ENCODE measurements around the gene ATF7IP. TPM values are rescaled to one million over a fixed set of nuclear protein-coding genes. Genes with fewer than 3 reads are reported as not detected.
"Not testable (repeated sequence)": the region's sequence is repeated elsewhere in the genome, so short reads cannot be mapped to it uniquely, and the experiment has no call there.

Gene ATF7IP
- total RNA-seq, 2 experiments from 2014 or later: 55.6 to 66.0 TPM

GRCh38 chr12:14317362-14318146 lies 47.9 kb upstream of the ATF7IP start:
- Histone ChIP-seq H3K27ac (ENCODE audit: low read depth, low read length, poor library complexity, severe bottlenecking) (no peak overlapping the region), H3K9me3 (ENCODE audit: low read length) (peaks cover 11% of the 10 kb centered on the region; the same call in 1 of the 2 replicates), H2AFZ (ENCODE audit: low read length) (no peak overlapping the region), H4K20me1 (ENCODE audit: insufficient read depth, low read length) (no peaks in the 10 kb centered on the region), H3K4me2 (ENCODE audit: low read length) (no peak overlapping the region), H3K4me1 (ENCODE audit: insufficient read depth, low read length, poor library complexity, severe bottlenecking) (peaks cover 30% of the 10 kb centered on the region), H3K79me2 (ENCODE audit: insufficient read depth, low read depth, low read length) (no peaks in the 10 kb centered on the region), H3K36me3 (ENCODE audit: insufficient read depth, low read length) (peaks cover 12% of the 10 kb centered on the region), H3K4me3 (ENCODE audit: low read depth, low read length, poor library complexity, severe bottlenecking) (no peak overlapping the region), H3K9me2 (ENCODE audit: insufficient read depth, low read length) (no peaks in the 10 kb centered on the region)
- no peak for DNase-seq (ENCODE audit: low spot score)
- TF ChIP-seq CTCF (conservative IDR thresholded peaks at IDR 0.05; ENCODE audit: low read length): no peak
- no peak for TF ChIP-seq EZH2phosphoT487 (IDR thresholded peaks at IDR 0.05; ENCODE audit: borderline replicate concordance, low read depth, low read length)
- BruUV-seq (replicated peaks): no TSS peak
- intact Hi-C loops (cut with micrococcal nuclease; ENCODE audit: unreplicated experiment): loop anchor here (5.0 kb wide), 1 partner anchor 60 kb away; no protein-coding TSS in a partner anchor
- ChIA-PET CTCF (ENCODE audit: unreplicated experiment) (no interaction called here), POLR2A (interaction anchor here (0.9 to 1.2 kb wide), 2 partner anchors 33 to 36 kb away, joined by 3 read pairs; no protein-coding TSS in a partner anchor)

- intact Hi-C loops (cut with micrococcal nuclease; ENCODE audit: unreplicated experiment): loop anchor here (5.0 kb wide), 1 partner anchor 63 kb away; no protein-coding TSS in a partner anchor
- POLR2A ChIA-PET; H4K20me1 ChIP-seq (ENCODE audit: insufficient read depth, low read length); H3K4me3 ChIP-seq (ENCODE audit: low read depth, low read length, poor library complexity, severe bottlenecking); BruUV-seq (replicated peaks); DNase-seq (ENCODE audit: low spot score); H3K27ac ChIP-seq (ENCODE audit: low read depth, low read length, poor library complexity, severe bottlenecking); H3K9me3 ChIP-seq (ENCODE audit: low read length); CTCF ChIA-PET (ENCODE audit: unreplicated experiment); H3K36me3 ChIP-seq (ENCODE audit: insufficient read depth, low read length); H3K79me2 ChIP-seq (ENCODE audit: insufficient read depth, low read depth, low read length); H3K9me2 ChIP-seq (ENCODE audit: insufficient read depth, low read length); H3K4me2 ChIP-seq (ENCODE audit: low read length); H2AFZ ChIP-seq (ENCODE audit: low read length): not testable (repeated sequence)
- peaks cover 21% of the 10 kb centered on the region for H3K4me1 ChIP-seq (ENCODE audit: insufficient read depth, low read length, poor library complexity, severe bottlenecking)
Observed at GRCh38 chr12:14319704-14320427, 45.6 kb upstream of the ATF7IP start.

- H2AFZ ChIP-seq (ENCODE audit: low read length): peak overlapping the region; percentile 62; the same call in 1 of the 2 replicates
- intact Hi-C loops (cut with micrococcal nuclease; ENCODE audit: unreplicated experiment): no loop called here
- no peaks in the 10 kb centered on the region for H4K20me1 ChIP-seq (ENCODE audit: insufficient read depth, low read length)
- POLR2A ChIA-PET: interaction anchor here (0.5 to 2.8 kb wide), 7 partner anchors 10 to 113 kb away, joined by 3 to 17 read pairs (median 3); no protein-coding TSS in a partner anchor
- no peak for DNase-seq (ENCODE audit: low spot score)
- H3K79me2 ChIP-seq (ENCODE audit: insufficient read depth, low read depth, low read length): no peaks in the 10 kb centered on the region
- BruUV-seq (replicated peaks): no TSS peak
- H3K4me1 ChIP-seq (ENCODE audit: insufficient read depth, low read length, poor library complexity, severe bottlenecking): peaks cover 10% of the 10 kb centered on the region
- no peaks in the 10 kb centered on the region for H3K36me3 ChIP-seq (ENCODE audit: insufficient read depth, low read length)
- no peak for TF ChIP-seq CTCF (conservative IDR thresholded peaks at IDR 0.05; ENCODE audit: low read length)
- TF ChIP-seq EZH2phosphoT487 (IDR thresholded peaks at IDR 0.05; ENCODE audit: borderline replicate concordance, low read depth, low read length): no peak
- H3K9me3 ChIP-seq (ENCODE audit: low read length): no peaks in the 10 kb centered on the region
- H3K4me3 ChIP-seq (ENCODE audit: low read depth, low read length, poor library complexity, severe bottlenecking): no peak overlapping the region
- no peak overlapping the region for H3K27ac ChIP-seq (ENCODE audit: low read depth, low read length, poor library complexity, severe bottlenecking)
- H3K9me2 ChIP-seq (ENCODE audit: insufficient read depth, low read length): no peaks in the 10 kb centered on the region
- peak overlapping the region; percentile 7; the same call in 1 of the 2 replicates for H3K4me2 ChIP-seq (ENCODE audit: low read length)
- CTCF ChIA-PET (ENCODE audit: unreplicated experiment): no interaction called here
Observed at GRCh38 chr12:14322403-14322802, 43.1 kb upstream of the ATF7IP start.
